Measurements from ENCODE around the gene DCST2. TPM values are rescaled to one million over a fixed set of nuclear protein-coding genes. Genes with fewer than 3 reads are reported as not detected.

The DCST2 gene
- total and polyA plus RNA-seq, 10 of the 15 experiments (the other 5 are each of a cell fraction or from before 2014, with no cell fraction given) = 0.33 to 0.41 (median 0.36) TPM; not detected in 7

DNA sequence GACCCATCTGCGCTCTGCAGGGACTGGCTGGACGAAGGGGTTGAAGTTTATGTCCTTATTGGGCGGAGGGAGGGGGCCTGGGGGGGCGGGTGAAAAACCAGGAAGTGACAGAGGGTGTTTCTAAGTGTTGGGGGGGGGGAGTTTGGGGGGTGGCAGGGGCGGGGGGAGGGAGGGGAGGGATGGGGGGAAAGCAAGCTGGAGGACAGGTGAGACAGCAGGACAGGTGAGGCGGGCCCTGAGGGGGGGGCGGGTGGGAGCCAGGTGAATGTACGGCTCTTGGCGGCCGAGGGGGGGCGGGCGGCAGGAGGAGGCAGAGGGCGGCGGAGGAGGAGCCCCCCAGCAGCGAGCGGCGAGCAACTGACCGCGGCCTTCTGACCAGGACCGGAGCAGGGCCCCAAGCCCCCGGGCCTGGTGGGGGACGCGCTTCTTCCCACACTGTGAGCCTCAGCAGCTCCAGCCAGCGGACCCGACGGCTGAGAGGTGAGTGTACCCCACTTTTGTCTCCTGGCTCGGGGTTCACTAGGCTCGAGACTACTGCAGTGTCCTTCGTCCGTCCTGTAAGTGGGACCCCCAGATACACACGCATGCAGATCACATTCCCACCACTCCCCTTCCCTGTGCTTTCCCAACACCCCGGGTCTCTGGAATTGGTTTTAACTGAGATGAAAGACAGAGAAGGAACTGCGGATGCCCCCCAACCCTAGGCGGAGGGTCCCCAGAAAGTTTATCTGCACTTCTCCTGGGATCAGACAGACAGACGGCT lies 30.9 kb downstream of the DCST2 start, which contains the start of gene ZBTB7B:
Gene ZBTB7B, plus strand, starts transcription at position 339 of the 763 bp plus-strand sequence. CDS start 11,859 bp downstream, outside the sequence.
- no peak for DNase-seq (ENCODE audit: low read depth, low spot score)
- H3K79me2 ChIP-seq (ENCODE audit: control insufficient read depth, insufficient read depth, low read length) = peaks cover 52% of the 10 kb centered on the region
- in situ Hi-C loops (cut with MboI) = no loop called here
- H3K36me3 ChIP-seq (ENCODE audit: control insufficient read depth in 2 of 2, insufficient read depth in 2 of 2, low read length in 1 of 2) = no peaks in the 10 kb centered on the region; a peak in 1 of 4 replicates
- RAD21 ChIA-PET (ENCODE audit: unreplicated experiment) = interaction anchor here (1.1 to 3.3 kb wide), 2 partner anchors 15 to 82 kb away, joined by 5 to 14 read pairs; no protein-coding TSS in a partner anchor
- ATAC-seq = no peak; the same call in 2 of the 3 replicates
- 0 out of 2 replicates have a peak, but pooled peaks cover 3% of the 10 kb centered on the region for H4K20me1 ChIP-seq (ENCODE audit: control insufficient read depth, insufficient read depth)
- SMC1A ChIA-PET (ENCODE audit: uncharacterized antibody, unreplicated experiment) = interaction anchor here (1.3 kb wide), 1 partner anchor 10 kb away, joined by 3 read pairs; no protein-coding TSS in a partner anchor
- no TSS peak for BruUV-seq (replicated peaks)
- peak within 1 kb of the TSS; percentile 85 for H3K9ac ChIP-seq (ENCODE audit: control insufficient read depth, insufficient read depth, low read length)
- peak within 1 kb of the TSS; percentile 91 for H3K27ac ChIP-seq (ENCODE audit: control insufficient read depth, insufficient read depth)
- H3K4me2 ChIP-seq (ENCODE audit: control insufficient read depth, insufficient read depth) = peak within 1 kb of the TSS; percentile 98
- H3K27me3 ChIP-seq (replicated peaks in 1 of 2; ENCODE audit: control insufficient read depth in 2 of 2, insufficient read depth in 2 of 2, low read length in 1 of 2) = no peaks in the 10 kb centered on the region
- CTCF ChIA-PET = interaction anchor here (0.6 to 11.0 kb wide), 4 partner anchors 14 to 124 kb away, joined by 3 to 226 read pairs (median 30); partner anchors contain the start of genes CKS1B, FLAD1 and SHC1
- peak within 1 kb of the TSS; percentile 99 for H3K4me3 ChIP-seq
- 0% methylated on average over 24 of the region's 35 CpGs for WGBS (ENCODE audit: insufficient coverage, insufficient replicate concordance, low lambda C conversion rate, missing lambda C conversion rate)
- peaks cover 38% of the 10 kb centered on the region for H3K4me1 ChIP-seq (ENCODE audit: control insufficient read depth, insufficient read depth, low read length)
- FAIRE-seq = no peak
- H2AFZ ChIP-seq (ENCODE audit: control insufficient read depth, low read depth, low read length) = peak within 1 kb of the TSS; percentile 90
- intact Hi-C loops (cut with micrococcal nuclease; ENCODE audit: unreplicated experiment) = loop anchor here (2.0 to 5.0 kb wide), 2 partner anchors 14 to 40 kb away; partner anchors contain the start of gene PYGO2
- H3K9me3 ChIP-seq (replicated peaks; ENCODE audit: control insufficient read depth, insufficient read depth, low read length) = no peaks in the 10 kb centered on the region
- POLR2A ChIA-PET = interaction anchor here (0.6 to 1.9 kb wide), 9 partner anchors 14 to 799 kb away, joined by 3 to 8 read pairs (median 4); partner anchors contain the start of genes ADAM15, FLAD1 and SHC1
- TF ChIP-seq STAT3 (IDR thresholded peaks at IDR 0.05; ENCODE audit: low read depth, low read length) = no peak
- TF ChIP-seq ZNF217 (IDR thresholded peaks at IDR 0.05) = no peak
- no peak for TF ChIP-seq PAX5 (IDR thresholded peaks at IDR 0.05; ENCODE audit: borderline replicate concordance, low read depth, low read length)
- TF ChIP-seq IRF4 (IDR thresholded peaks at IDR 0.05; ENCODE audit: low read depth, low read length) = no peak
- TF ChIP-seq SRF (IDR thresholded peaks at IDR 0.05; ENCODE audit: low read depth in 2 of 2, low read length in 2 of 2) = peak in 1 of 2 experiments; percentile 42; a peak in 1 of 4 replicates
- no peak for TF ChIP-seq CREB1 (IDR thresholded peaks at IDR 0.05; ENCODE audit: low read depth)
- peak; percentile 46 for TF ChIP-seq IKZF1 (conservative IDR thresholded peaks at IDR 0.05)
- no peak for TF ChIP-seq SREBF2 (IDR thresholded peaks at IDR 0.05; ENCODE audit: low read length)
- TF ChIP-seq ETV6 (conservative IDR thresholded peaks at IDR 0.05 in 1 of 2, IDR thresholded peaks at IDR 0.05 in 1 of 2; ENCODE audit: borderline replicate concordance in 1 of 2, low read depth in 1 of 2) = no peak
- peak; percentile 20; the same call in 1 of the 2 replicates for TF ChIP-seq MTA2 (IDR thresholded peaks at IDR 0.05; ENCODE audit: low read depth)
- TF ChIP-seq RAD21 (IDR thresholded peaks at IDR 0.05; ENCODE audit: insufficient read depth, low read depth, low read length) = no peak
- TF ChIP-seq CEBPB (IDR thresholded peaks at IDR 0.05; ENCODE audit: borderline replicate concordance in 1 of 2, low read depth in 2 of 2, low read length in 2 of 2) = no peak
- no peak for TF ChIP-seq HCFC1 (IDR thresholded peaks at IDR 0.05; ENCODE audit: low read length)
- no peak for TF ChIP-seq BCL11A (IDR thresholded peaks at IDR 0.05; ENCODE audit: low read depth, low read length)
- no peak for TF ChIP-seq NR2C2 (IDR thresholded peaks at IDR 0.05; ENCODE audit: borderline replicate concordance, control insufficient read depth, insufficient read length, low read depth)
- no peak for TF ChIP-seq POLR2AphosphoS2 (IDR thresholded peaks at IDR 0.05; ENCODE audit: low read depth, low read length)
- no peak for TF ChIP-seq ZZZ3 (IDR thresholded peaks at IDR 0.05; ENCODE audit: control insufficient read depth, insufficient read length, low read depth)
- TF ChIP-seq NFYA (IDR thresholded peaks at IDR 0.05; ENCODE audit: borderline replicate concordance, low read depth, low read length) = no peak
- TF ChIP-seq YBX1 (IDR thresholded peaks at IDR 0.05) = no peak
- TF ChIP-seq EZH2 (IDR thresholded peaks at IDR 0.05; ENCODE audit: borderline replicate concordance, control insufficient read depth, low read depth, low read length) = no peak
- TF ChIP-seq PML (IDR thresholded peaks at IDR 0.05; ENCODE audit: low read length) = no peak
- TF ChIP-seq, protein P1, sequence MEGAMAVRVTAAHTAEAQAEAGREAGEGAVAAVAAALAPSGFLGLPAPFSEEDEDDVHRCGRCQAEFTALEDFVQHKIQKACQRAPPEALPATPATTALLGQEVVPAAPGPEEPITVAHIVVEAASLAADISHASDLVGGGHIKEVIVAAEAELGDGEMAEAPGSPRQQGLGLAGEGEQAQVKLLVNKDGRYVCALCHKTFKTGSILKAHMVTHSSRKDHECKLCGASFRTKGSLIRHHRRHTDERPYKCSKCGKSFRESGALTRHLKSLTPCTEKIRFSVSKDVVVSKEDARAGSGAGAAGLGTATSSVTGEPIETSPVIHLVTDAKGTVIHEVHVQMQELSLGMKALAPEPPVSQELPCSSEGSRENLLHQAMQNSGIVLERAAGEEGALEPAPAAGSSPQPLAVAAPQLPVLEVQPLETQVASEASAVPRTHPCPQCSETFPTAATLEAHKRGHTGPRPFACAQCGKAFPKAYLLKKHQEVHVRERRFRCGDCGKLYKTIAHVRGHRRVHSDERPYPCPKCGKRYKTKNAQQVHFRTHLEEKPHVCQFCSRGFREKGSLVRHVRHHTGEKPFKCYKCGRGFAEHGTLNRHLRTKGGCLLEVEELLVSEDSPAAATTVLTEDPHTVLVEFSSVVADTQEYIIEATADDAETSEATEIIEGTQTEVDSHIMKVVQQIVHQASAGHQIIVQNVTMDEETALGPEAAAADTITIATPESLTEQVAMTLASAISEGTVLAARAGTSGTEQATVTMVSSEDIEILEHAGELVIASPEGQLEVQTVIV (IDR thresholded peaks at IDR 0.05; ENCODE audit: borderline replicate concordance, partially characterized antibody) = peak; percentile 6
- no peak for TF ChIP-seq NRF1 (conservative IDR thresholded peaks at IDR 0.05; ENCODE audit: low read depth, low read length)
